Activated T-helper 1 cell treated with anti-CD3 and anti-CD28 coated beads, Interleukin-12 subunit alpha, Interleukin-12 subunit beta, Interleukin-2, Interleukin-4 antibody, amounts not matched to agents 30 ng/mL and 10 ng/mL and 1 ng/mL, durations not matched to agents 14 hours and 24 hours and 36 hours (primary cell): ENCODE measurements around the gene PIP5K1A. TPM values are rescaled to one million over a fixed set of nuclear protein-coding genes. Genes with fewer than 3 reads are reported as not detected.

Experiments used
- DNase-seq: peaks from one replicate; pipeline ENCODE4 v3.0.0; 2021; ENCODE audit warnings: low spot score
- H3K27ac Mint-ChIP-seq: one replicate; pipeline ENCODE4 v1.8.0; 2021; ENCODE audit warnings: mild to moderate bottlenecking, mixed read lengths
- H3K27me3 Mint-ChIP-seq: one replicate; pipeline ENCODE4 v1.8.0; 2022; ENCODE audit warnings: mild to moderate bottlenecking, moderate library complexity, mixed read lengths; ENCODE audit not compliant: insufficient read depth
- H3K36me3 Mint-ChIP-seq: one replicate; pipeline ENCODE4 v1.8.0; 2021; ENCODE audit warnings: low read depth, mixed read lengths
- H3K4me1 Mint-ChIP-seq: one replicate; pipeline ENCODE4 v1.8.0; 2021; ENCODE audit warnings: low read depth, mixed read lengths
- H3K4me3 Mint-ChIP-seq: one replicate; pipeline ENCODE4 v1.8.0; 2021; ENCODE audit warnings: mild to moderate bottlenecking, moderate library complexity, mixed read lengths
- H3K9me3 Mint-ChIP-seq: one replicate; pipeline ENCODE4 v1.8.0; 2021; ENCODE audit warnings: mixed read lengths
- intact Hi-C: fragments of 100-400 bp; cut with micrococcal nuclease; formaldehyde crosslinking; loops from one replicate; pipeline ENCODE4 v1.15.1; 2024
- total RNA-seq: library from RNA; stranded (reverse); gene quantifications from 2 replicates; pipeline ENCODE4 v1.2.3, GENCODE V29; 2022

The PIP5K1A gene
- total RNA-seq, 1 donor from 2014 or later: 101 TPM

GRCh38 chr1:151237678-151238466 lies 39.5 kb downstream of the PIP5K1A start:
- H3K27ac Mint-ChIP-seq: peak overlapping the region; percentile 56
- intact Hi-C loops: loop anchor here (1.0 kb wide), 1 partner anchor 7 kb away; no protein-coding TSS in a partner anchor
- no peaks in the 10 kb centered on the region for H3K9me3 Mint-ChIP-seq
- H3K36me3 Mint-ChIP-seq: peaks cover 53% of the 10 kb centered on the region
- H3K4me3 Mint-ChIP-seq: no peak overlapping the region
- peaks cover 10% of the 10 kb centered on the region for H3K4me1 Mint-ChIP-seq
- H3K27me3 Mint-ChIP-seq: no peaks in the 10 kb centered on the region
- no peak for DNase-seq

GRCh38 chr1:151238467-151238739 lies 40.1 kb downstream of the PIP5K1A start:
- intact Hi-C loops: no loop called here
- Mint-ChIP-seq H3K36me3 (peaks cover 57% of the 10 kb centered on the region), H3K27me3 (no peaks in the 10 kb centered on the region), H3K9me3 (no peaks in the 10 kb centered on the region), H3K4me1 (peaks cover 10% of the 10 kb centered on the region), H3K27ac (peak overlapping the region; percentile 2), H3K4me3 (no peak overlapping the region)
- no peak for DNase-seq

GRCh38 chr1:151242442-151242841 lies 44.1 kb downstream of the PIP5K1A start:
- DNase-seq: no peak

GRCh38 chr1:151243683-151244216 lies 45.4 kb downstream of the PIP5K1A start:
- intact Hi-C loops: no loop called here

More at GRCh38 chr1:151242442-151242841, 44.1 kb downstream of the PIP5K1A start:
- intact Hi-C loops: no loop called here
- peaks cover 52% of the 10 kb centered on the region for H3K36me3 Mint-ChIP-seq
- no peaks in the 10 kb centered on the region for H3K27me3 Mint-ChIP-seq
- H3K4me1 Mint-ChIP-seq: peaks cover 5% of the 10 kb centered on the region
- H3K4me3 Mint-ChIP-seq: no peak overlapping the region
- H3K27ac Mint-ChIP-seq: peak overlapping the region; percentile 23
- no peaks in the 10 kb centered on the region for H3K9me3 Mint-ChIP-seq

GRCh38 chr1:151246786-151247185 lies 48.4 kb downstream of the PIP5K1A start:
- no peak for DNase-seq
- intact Hi-C loops: no loop called here
- no peaks in the 10 kb centered on the region for H3K4me1 Mint-ChIP-seq
- H3K4me3 Mint-ChIP-seq: no peak overlapping the region
- H3K27me3 Mint-ChIP-seq: no peaks in the 10 kb centered on the region
- H3K36me3 Mint-ChIP-seq: peaks cover 52% of the 10 kb centered on the region
- H3K27ac Mint-ChIP-seq: no peak overlapping the region
- no peaks in the 10 kb centered on the region for H3K9me3 Mint-ChIP-seq

More at GRCh38 chr1:151243683-151244216, 45.4 kb downstream of the PIP5K1A start:
- DNase-seq: no peak
- H3K27me3 Mint-ChIP-seq: no peaks in the 10 kb centered on the region
- H3K4me1 Mint-ChIP-seq: no peaks in the 10 kb centered on the region
- no peaks in the 10 kb centered on the region for H3K9me3 Mint-ChIP-seq
- H3K36me3 Mint-ChIP-seq: peaks cover 53% of the 10 kb centered on the region
- H3K27ac Mint-ChIP-seq: no peak overlapping the region
- H3K4me3 Mint-ChIP-seq: no peak overlapping the region

- Mint-ChIP-seq H3K36me3 (peaks cover 24% of the 10 kb centered on the region), H3K4me3 (no peak overlapping the region), H3K27me3 (no peaks in the 10 kb centered on the region), H3K27ac (no peak overlapping the region), H3K4me1 (peaks cover 11% of the 10 kb centered on the region), H3K9me3 (no peaks in the 10 kb centered on the region)
- intact Hi-C loops: loop anchor here (1.0 kb wide), 2 partner anchors 56 to 153 kb away; no protein-coding TSS in a partner anchor
- DNase-seq: peak; percentile 48
Observed at GRCh38 chr1:151251656-151252470, 53.5 kb downstream of the PIP5K1A start.

GRCh38 chr1:151254217-151255213 lies 56.2 kb downstream of the PIP5K1A start, which contains the start of gene PSMD4:
Gene PSMD4, plus strand, starts transcription at chr1:151254734. Its CDS starts 49 bp downstream, at chr1:151254783.
- Mint-ChIP-seq H3K36me3 (peaks cover 10% of the 10 kb centered on the region), H3K27ac (peak within 1 kb of the TSS; percentile 88), H3K4me3 (peak within 1 kb of the TSS; percentile 98), H3K4me1 (peaks cover 17% of the 10 kb centered on the region), H3K27me3 (no peaks in the 10 kb centered on the region), H3K9me3 (no peaks in the 10 kb centered on the region)
- peak; percentile 91 for DNase-seq
- intact Hi-C loops: loop anchor here (1.0 to 2.0 kb wide), 11 partner anchors 23 to 328 kb away; partner anchors contain the start of genes LYSMD1, PI4KB, PIP5K1A and RFX5

GRCh38 chr1:151255381-151255780 lies 57.0 kb downstream of the PIP5K1A start:
- intact Hi-C loops: loop anchor here (2.0 kb wide), 2 partner anchors 85 to 199 kb away; no protein-coding TSS in a partner anchor
- peaks cover 17% of the 10 kb centered on the region for H3K4me1 Mint-ChIP-seq
- peak overlapping the region; percentile 88 for H3K27ac Mint-ChIP-seq
- H3K4me3 Mint-ChIP-seq: peak overlapping the region; percentile 98
- peaks cover 9% of the 10 kb centered on the region for H3K36me3 Mint-ChIP-seq
- no peaks in the 10 kb centered on the region for H3K9me3 Mint-ChIP-seq
- H3K27me3 Mint-ChIP-seq: no peaks in the 10 kb centered on the region
- no peak for DNase-seq

GRCh38 chr1:151259351-151259750 lies 61.0 kb downstream of the PIP5K1A start:
- no peak overlapping the region for H3K4me3 Mint-ChIP-seq
- H3K27me3 Mint-ChIP-seq: no peaks in the 10 kb centered on the region
- peaks cover 15% of the 10 kb centered on the region for H3K36me3 Mint-ChIP-seq
- intact Hi-C loops: no loop called here
- peaks cover 17% of the 10 kb centered on the region for H3K4me1 Mint-ChIP-seq
- no peak for DNase-seq
- no peak overlapping the region for H3K27ac Mint-ChIP-seq
- H3K9me3 Mint-ChIP-seq: no peaks in the 10 kb centered on the region

- intact Hi-C loops: no loop called here
- Mint-ChIP-seq H3K9me3 (no peaks in the 10 kb centered on the region), H3K27ac (no peak overlapping the region), H3K4me1 (no peaks in the 10 kb centered on the region), H3K36me3 (peaks cover 43% of the 10 kb centered on the region), H3K27me3 (no peaks in the 10 kb centered on the region), H3K4me3 (no peak overlapping the region)
- no peak for DNase-seq
Observed at GRCh38 chr1:151265446-151266236, 67.3 kb downstream of the PIP5K1A start.

GRCh38 chr1:151266315-151266714 lies 68.0 kb downstream of the PIP5K1A start:
- DNase-seq: no peak
- intact Hi-C loops: no loop called here
- Mint-ChIP-seq H3K9me3 (no peaks in the 10 kb centered on the region), H3K27ac (no peak overlapping the region), H3K27me3 (no peaks in the 10 kb centered on the region), H3K36me3 (peaks cover 44% of the 10 kb centered on the region), H3K4me3 (no peak overlapping the region), H3K4me1 (no peaks in the 10 kb centered on the region)
